SK-N-SH treated with all-trans-retinoic acid at 6 μM for 48 hours (cell line): ENCODE measurements around the gene BORCS6.
A peak's percentile ranks its signal among the peaks of the same experiment; 100 is the strongest.

ENCODE experiments used
- ATAC-seq: fragments of 200-7000 bp; cut with Tn5 transposase; 3 replicates; pipeline ENCODE4 v1.9.1; 2020; ENCODE audit warnings: mild to moderate bottlenecking, moderate library complexity
- CREB5 ChIP-seq: fragments of 250-450 bp; sonication (Bioruptor Pico); IDR thresholded peaks from 2 replicates; pipeline ENCODE4 v1.5.1; 2020; ENCODE audit warnings: low read depth, mild to moderate bottlenecking, moderate library complexity
- CSRNP3 ChIP-seq: fragments of 250-450 bp; sonication (Bioruptor Pico); IDR thresholded peaks from 2 replicates; pipeline ENCODE4 v1.5.1; 2021; ENCODE audit warnings: mild to moderate bottlenecking, moderate library complexity
- ESRRG ChIP-seq: fragments of 250-450 bp; sonication (Bioruptor Pico); IDR thresholded peaks from 2 replicates; pipeline ENCODE4 v1.6.1; 2021; ENCODE audit warnings: mild to moderate bottlenecking
- GLIS3 ChIP-seq: fragments of 250-450 bp; sonication (Bioruptor Pico); IDR thresholded peaks from 2 replicates; pipeline ENCODE4 v1.5.0; 2020; ENCODE audit warnings: mild to moderate bottlenecking, moderate library complexity
- ISL1 ChIP-seq: fragments of 250-450 bp; sonication (Bioruptor Pico); IDR thresholded peaks from 2 replicates; pipeline ENCODE4 v2.1.2; 2022; ENCODE audit warnings: mild to moderate bottlenecking, moderate library complexity
- OSR1 ChIP-seq: fragments of 250-450 bp; sonication (Bioruptor Pico); IDR thresholded peaks from 2 replicates; pipeline ENCODE4 v1.8.0; 2022; ENCODE audit warnings: moderate library complexity, mild to moderate bottlenecking, inconsistent platforms
- PATZ1 ChIP-seq: fragments of 250-450 bp; sonication (Bioruptor Pico); IDR thresholded peaks from 2 replicates; pipeline ENCODE4 v1.8.0; 2020; ENCODE audit warnings: mild to moderate bottlenecking, moderate library complexity, borderline replicate concordance
- POU6F1 ChIP-seq: fragments of 250-450 bp; sonication (Bioruptor Pico); IDR thresholded peaks from 2 replicates; pipeline ENCODE4 v1.8.0; 2021; ENCODE audit warnings: low read depth, mild to moderate bottlenecking, moderate library complexity, borderline replicate concordance
- PPARA ChIP-seq: fragments of 250-450 bp; sonication (Bioruptor Pico); IDR thresholded peaks from 2 replicates; pipeline ENCODE4 v1.5.0; 2020; ENCODE audit warnings: mild to moderate bottlenecking, borderline replicate concordance
- TOX ChIP-seq: fragments of 250-450 bp; sonication (Bioruptor Pico); IDR thresholded peaks from 2 replicates; pipeline ENCODE4 v1.8.0; 2021; ENCODE audit warnings: mild to moderate bottlenecking, moderate library complexity, borderline replicate concordance
- TSHZ2 ChIP-seq: fragments of 250-450 bp; sonication (Bioruptor Pico); IDR thresholded peaks from 2 replicates; pipeline ENCODE4 v1.5.0; 2020; ENCODE audit warnings: mild to moderate bottlenecking, moderate library complexity
- ZNF70 ChIP-seq: fragments of 450-650 bp; formaldehyde crosslinking; IDR thresholded peaks from 2 replicates; pipeline ENCODE4 v1.5.0; 2020; ENCODE audit warnings: mild to moderate bottlenecking, moderate library complexity

BORCS6 gene

GRCh38 chr17:8188263-8188839 lies 1.6 kb downstream of the BORCS6 start (continued):
- TF ChIP-seq POU6F1 (no peak), TSHZ2 (no peak)
- TF ChIP-seq, all 23 proteins: peak for 0

GRCh38 chr17:8187517-8188262 lies 2.3 kb downstream of the BORCS6 start:
- peak; percentile 66 for ATAC-seq
- no peak for TF ChIP-seq ZNF70 (CRISPR knock-in tag)
- peak; percentile 88 for TF ChIP-seq ESRRG (CRISPR knock-in tag)
- TF ChIP-seq TOX (CRISPR knock-in tag), result no peak
- TF ChIP-seq PPARA (CRISPR knock-in tag), result no peak
- TF ChIP-seq CSRNP3 (CRISPR knock-in tag), result peak; percentile 37; the same call in 1 of the 2 replicates
- 0 out of 2 replicates have a peak, but pooled peaks have one; percentile 23 for TF ChIP-seq GLIS3 (CRISPR knock-in tag)
- peak; percentile 69; the same call in 1 of the 2 replicates for TF ChIP-seq PATZ1 (CRISPR knock-in tag)
- no peak for TF ChIP-seq ISL1 (CRISPR knock-in tag)
- 0 out of 2 replicates have a peak, but pooled peaks have one; percentile 16 for TF ChIP-seq POU6F1

- TF ChIP-seq PATZ1 (CRISPR knock-in tag) (no peak), CREB5 (no peak), OSR1 (CRISPR knock-in tag) (no peak), GLIS3 (CRISPR knock-in tag) (no peak)
- TF ChIP-seq, all 23 proteins: peak for 0
- ATAC-seq, result peak; percentile 47
Observed at GRCh38 chr17:8186787-8187516, 3.0 kb downstream of the BORCS6 start.
